Adrenal gland (tissue), 12 donors: ENCODE data around the gene RABGAP1L. TPM values are rescaled to one million over a fixed set of nuclear protein-coding genes. Genes with fewer than 3 reads are reported as not detected.
"Not testable (repeated sequence)": the region's sequence is repeated elsewhere in the genome, so short reads cannot be mapped to it uniquely, and the experiment has no call there.

ENCODE experiments used
- DNase-seq, 7 donors: peaks; one replicate each; pipeline ENCODE4 v3.0.0-alpha.2; 2019 to 2020
- H3K27ac ChIP-seq, 5 donors: fragments of 200-600 bp; sonication (generic) in 4 of 5; 1 replicate in 3 of 5; 2 replicates in 2 of 5; pipeline versions ENCODE4 v1.5.1 to v1.8.0; 2016 to 2020; ENCODE audit warnings: mild to moderate bottlenecking in 1 of 5
- H3K27me3 ChIP-seq: fragments of 200-600 bp; 2 replicates; pipeline ENCODE4 v1.8.0; 2021
- H3K36me3 ChIP-seq, 2 donors: fragments of 200-600 bp; replicated peaks in 1 of 2; 1 replicate in 1 of 2; 2 replicates in 1 of 2; pipeline versions ENCODE4 v1.5.1 to v1.8.0; 2018 to 2022
- H3K4me1 ChIP-seq, 2 donors: fragments of 200-600 bp; replicated peaks in 1 of 2; 1 replicate in 1 of 2; 2 replicates in 1 of 2; pipeline versions ENCODE4 v1.5.1 to v1.8.0; 2018 to 2021
- H3K4me3 ChIP-seq, 4 donors: fragments of 200-600 bp; sonication (generic) in 3 of 4; one replicate each; pipeline ENCODE4 v1.5.1; 2016 to 2018
- H3K9me3 ChIP-seq, 3 donors: fragments of 200-600 bp; sonication (generic) in 1 of 3; replicated peaks in 1 of 3; 1 replicate in 2 of 3; 2 replicates in 1 of 3; pipeline versions ENCODE4 v1.5.1 to v1.8.0; 2016 to 2021
- CTCF ChIP-seq, 6 experiments: fragments of 450-650 bp in 4 of 6; fragments of 200-600 bp in 2 of 6; sonication (generic) in 1 of 6; IDR thresholded peaks; 1 replicate in 5 of 6; 2 replicates in 1 of 6; pipeline versions ENCODE4 v1.5.1 to v1.8.0; 2016 to 2021; ENCODE audit warnings: antibody characterized with exemption in 6 of 6, mild to moderate bottlenecking in 2 of 6, moderate library complexity in 1 of 6
- POLR2A ChIP-seq, 2 donors: fragments of 450-650 bp; IDR thresholded peaks; one replicate each; pipeline ENCODE4 v1.6.1; 2017; ENCODE audit warnings: antibody characterized with exemption in 2 of 2, mild to moderate bottlenecking in 2 of 2, moderate library complexity in 1 of 2
- WGBS, 4 donors: extraction: QIAGEN DNeasy Blood & Tissue Kit in 2 of 4; methylation state at CpG; one replicate each; pipeline versions ENCODE4 v1.1.5 to v1.1.7; 2013 to 2017; 5-methylcytosine and 5-hydroxymethylcytosine counted together
- intact Hi-C, 2 donors: fragments of 100-400 bp; cut with DNase I; formaldehyde crosslinking; loops; one replicate each; pipeline versions ENCODE4 v1.14.1 to v1.15.0; 2022 to 2023
- polyA plus RNA-seq, 3 donors: library from polyadenylated mRNA; stranded (reverse); fragments of 200-250 nt in 2 of 3; fragments of 350-450 nt in 1 of 3; fragmentation: Illumina TruSeq in 1 of 3; extraction: RNeasy Lipid Tissue Mini Kit (QIAGEN cat#74804) in 1 of 3; gene quantifications; one replicate each; pipeline ENCODE4 v1.2.3, GENCODE V29; 2013 to 2014
- total RNA-seq, 9 donors: library from RNA; depleted of rRNA in 4 of 9; stranded (reverse); fragments of >200 nt in 4 of 9; fragments of 120-200 nt in 1 of 9; fragmentation: NEBNext Ultra II Directional in 1 of 9; extraction: Animal tissue kit (Norgen Biotek cat#: 25700) in 1 of 9; gene quantifications; one replicate each; pipeline versions ENCODE4 v1.1.0 to v1.2.4, GENCODE V29; 2013 to 2023
- donor health status: healthy with polysubstance abuse.
- donor health status: Bipolar disorder and iron deficiency.
- donor health status: DM: yes; HTN: yes; CAD: no.
- donor health status: DM: no; HTN: no; CAD: no.
- donor health status: DM: no; HTN: no; CAD: no.
- donor health status: DM: yes; HTN: yes; CAD: no.

The RABGAP1L gene
- total and polyA plus RNA-seq, 12 donors: 10.4 to 29.9 (median 19.7) TPM

GRCh38 chr1:174690266-174690665 is 530.9 kb downstream of the RABGAP1L start:
- Histone ChIP-seq H3K4me3 (no peak overlapping the region), H3K27me3 (no peaks in the 10 kb centered on the region), H3K36me3 (no peaks in the 10 kb centered on the region), H3K27ac (no peak overlapping the region), H3K9me3 (no peaks in the 10 kb centered on the region), H3K4me1 (no peaks in the 10 kb centered on the region)
- DNase-seq: no peak
- TF ChIP-seq CTCF (IDR thresholded peaks at IDR 0.05): no peak
- TF ChIP-seq POLR2A (IDR thresholded peaks at IDR 0.05): no peak
- intact Hi-C loops: no loop called here

- Histone ChIP-seq H3K27me3 (no peaks in the 10 kb centered on the region), H3K4me1 (no peaks in the 10 kb centered on the region), H3K27ac (no peak overlapping the region), H3K9me3 (no peaks in the 10 kb centered on the region), H3K4me3 (no peak overlapping the region), H3K36me3 (no peaks in the 10 kb centered on the region)
- peak in 1 of 7 donors; percentile 1 for DNase-seq
- intact Hi-C loops: no loop called here
- TF ChIP-seq POLR2A (IDR thresholded peaks at IDR 0.05): no peak
- peak in 4 of 6 experiments; percentile 15 to 35 (median 24) for TF ChIP-seq CTCF (IDR thresholded peaks at IDR 0.05)
- WGBS, 4 donors: 69 to 86% (median 72%) methylated on average over 1 of the region's 1 CpG
These were observed 533.0 kb downstream of the RABGAP1L start for GRCh38 chr1:174692313-174692712.

DNA sequence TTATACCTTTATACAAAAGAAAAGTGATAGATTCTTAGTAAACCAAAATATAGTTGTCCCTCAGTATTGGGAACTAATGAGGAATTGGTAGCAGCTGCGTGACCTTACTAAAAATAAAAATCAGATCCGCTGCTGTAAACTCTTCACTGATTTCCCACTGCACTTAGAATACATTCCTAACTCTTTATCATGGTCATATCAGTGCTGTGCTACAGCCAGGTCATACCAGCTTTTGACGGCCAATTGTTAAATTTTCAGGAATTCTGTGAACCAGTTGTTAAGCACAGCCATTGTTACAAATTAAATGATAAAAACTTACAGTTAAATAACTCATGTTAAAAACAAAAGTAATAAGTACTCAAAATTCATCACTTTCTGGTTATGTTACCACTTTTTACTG is 533.8 kb downstream of the RABGAP1L start:
- Histone ChIP-seq H3K9me3 (no peaks in the 10 kb centered on the region), H3K4me1 (no peaks in the 10 kb centered on the region), H3K27ac (no peak overlapping the region), H3K36me3 (no peaks in the 10 kb centered on the region), H3K4me3 (no peak overlapping the region), H3K27me3 (no peaks in the 10 kb centered on the region)
- TF ChIP-seq POLR2A (IDR thresholded peaks at IDR 0.05): no peak
- no peak for TF ChIP-seq CTCF (IDR thresholded peaks at IDR 0.05)
- DNase-seq: no peak
- 49 to 54% (median 52%) methylated on average over 3 of the region's 3 CpGs for WGBS, 4 donors
- intact Hi-C loops: no loop called here

DNA sequence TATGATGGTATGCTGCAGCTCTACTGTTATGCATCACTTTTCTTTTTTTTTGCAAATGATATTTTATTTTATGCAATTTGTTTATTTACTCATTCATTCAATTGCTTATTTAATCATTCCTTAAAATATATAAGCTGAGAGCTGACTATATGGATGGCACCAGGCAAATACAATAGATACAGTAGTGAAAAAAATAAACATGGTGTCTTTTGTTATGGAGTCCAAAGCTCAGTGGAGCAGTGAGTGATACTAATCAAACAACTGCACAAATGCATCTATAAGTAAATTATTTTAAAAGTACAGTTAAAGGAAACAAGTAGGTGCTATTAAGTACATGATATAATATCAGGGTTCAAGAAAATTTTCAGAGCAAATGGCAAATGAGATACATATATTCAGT is 534.2 kb downstream of the RABGAP1L start:
- intact Hi-C loops, H3K4me3 ChIP-seq, H3K36me3 ChIP-seq, H3K27ac ChIP-seq, DNase-seq, H3K9me3 ChIP-seq, H3K27me3 ChIP-seq, H3K4me1 ChIP-seq: not testable (repeated sequence)

GRCh38 chr1:174696026-174696821 is 536.9 kb downstream of the RABGAP1L start:
- H3K9me3 ChIP-seq: no peaks in the 10 kb centered on the region
- no peak overlapping the region for H3K27ac ChIP-seq
- no peak overlapping the region for H3K4me3 ChIP-seq
- H3K4me1 ChIP-seq: no peaks in the 10 kb centered on the region
- no peaks in the 10 kb centered on the region for H3K27me3 ChIP-seq
- intact Hi-C loops: no loop called here
- no peaks in the 10 kb centered on the region for H3K36me3 ChIP-seq
- DNase-seq: no peak
- 87 to 94% (median 93%) methylated on average over 4 to 5 of the region's 5 CpGs for WGBS, 4 donors
- TF ChIP-seq CTCF (IDR thresholded peaks at IDR 0.05) (no peak), POLR2A (IDR thresholded peaks at IDR 0.05) (no peak)
